ENCODE results near the gene DOCK1.

DOCK1 gene

GRCh38 chr10:127356360-127356759 is 451.1 kb downstream of the DOCK1 start:
- no peak for DNase-seq (ENCODE audit: low spot score)

- no peak for DNase-seq (ENCODE audit: low spot score)
These were observed 452.0 kb downstream of the DOCK1 start for GRCh38 chr10:127357265-127357664.

GRCh38 chr10:127358337-127358736 is 453.1 kb downstream of the DOCK1 start:
- DNase-seq (ENCODE audit: low spot score) = no peak

- no peak for DNase-seq (ENCODE audit: low spot score)
These were observed 458.8 kb downstream of the DOCK1 start for GRCh38 chr10:127364034-127364433.

- no peak for DNase-seq (ENCODE audit: low spot score)
These were observed 462.9 kb downstream of the DOCK1 start for GRCh38 chr10:127368101-127368500.

- peak; percentile 26 for DNase-seq (ENCODE audit: low spot score)
These were observed 463.7 kb downstream of the DOCK1 start for GRCh38 chr10:127368929-127369328.

- no peak for DNase-seq (ENCODE audit: low spot score)
These were observed 465.4 kb downstream of the DOCK1 start for GRCh38 chr10:127370601-127371000.

- no peak for DNase-seq (ENCODE audit: low spot score)
These were observed 467.1 kb downstream of the DOCK1 start for GRCh38 chr10:127372361-127372760.

GRCh38 chr10:127374074-127374680 is 468.9 kb downstream of the DOCK1 start:
- no peak for DNase-seq (ENCODE audit: low spot score)

GRCh38 chr10:127374901-127375300 is 469.7 kb downstream of the DOCK1 start:
- DNase-seq (ENCODE audit: low spot score) = no peak

GRCh38 chr10:127375461-127375860 is 470.2 kb downstream of the DOCK1 start:
- DNase-seq (ENCODE audit: low spot score) = no peak

GRCh38 chr10:127376071-127376470 is 470.8 kb downstream of the DOCK1 start:
- no peak for DNase-seq (ENCODE audit: low spot score)

GRCh38 chr10:127378628-127379027 is 473.4 kb downstream of the DOCK1 start:
- no peak for DNase-seq (ENCODE audit: low spot score)

GRCh38 chr10:127384532-127384931 is 479.3 kb downstream of the DOCK1 start:
- DNase-seq (ENCODE audit: low spot score) = no peak

- no peak for DNase-seq (ENCODE audit: low spot score)
These were observed 479.8 kb downstream of the DOCK1 start for GRCh38 chr10:127385066-127385465.

GRCh38 chr10:127386606-127387327 is 481.5 kb downstream of the DOCK1 start:
- no peak for DNase-seq (ENCODE audit: low spot score)

- DNase-seq (ENCODE audit: low spot score) = no peak
These were observed 486.6 kb downstream of the DOCK1 start for GRCh38 chr10:127391875-127392274.

- peak; percentile 37 for DNase-seq (ENCODE audit: low spot score)
These were observed 487.4 kb downstream of the DOCK1 start for GRCh38 chr10:127392351-127393235.

- DNase-seq (ENCODE audit: low spot score) = peak; percentile 64
These were observed 493.1 kb downstream of the DOCK1 start for GRCh38 chr10:127398140-127398970.

GRCh38 chr10:127398971-127399365 is 493.7 kb downstream of the DOCK1 start:
- no peak for DNase-seq (ENCODE audit: low spot score)

GRCh38 chr10:127399668-127400067 is 494.4 kb downstream of the DOCK1 start:
- no peak for DNase-seq (ENCODE audit: low spot score)

- DNase-seq (ENCODE audit: low spot score) = no peak
These were observed 495.0 kb downstream of the DOCK1 start for GRCh38 chr10:127400216-127400615.

Data from Ammon's horn (tissue), 1 donor.